TTC549 (cell line): Measurements from ENCODE around the gene CDC6.

ENCODE experiments used
- FAIRE-seq: peaks from 2 replicates; lab custom pipeline; 2012; peaks lifted over from hg19 to GRCh38; lab: Jason Lieb, UNC

CDC6 gene

GRCh38 chr17:40312131-40312731, 24.6 kb downstream of the CDC6 start:
- no peak for FAIRE-seq

- no peak for FAIRE-seq
Observed at GRCh38 chr17:40312893-40313667, 25.4 kb downstream of the CDC6 start.

- no peak for FAIRE-seq
Observed at GRCh38 chr17:40313668-40314583, 26.2 kb downstream of the CDC6 start.

GRCh38 chr17:40314584-40314956, 26.9 kb downstream of the CDC6 start:
- no peak for FAIRE-seq

GRCh38 chr17:40315206-40315605, 27.5 kb downstream of the CDC6 start:
- no peak for FAIRE-seq

GRCh38 chr17:40315678-40316570, 28.2 kb downstream of the CDC6 start:
- no peak for FAIRE-seq

- no peak for FAIRE-seq
Observed at GRCh38 chr17:40316571-40317344, 29.1 kb downstream of the CDC6 start.

- no peak for FAIRE-seq
Observed at GRCh38 chr17:40317345-40317873, 29.7 kb downstream of the CDC6 start.

GRCh38 chr17:40317880-40318829, 30.5 kb downstream of the CDC6 start:
- FAIRE-seq = no peak

GRCh38 chr17:40318830-40319391, 31.2 kb downstream of the CDC6 start:
- no peak for FAIRE-seq

- FAIRE-seq = no peak
Observed at GRCh38 chr17:40319651-40320540, 32.2 kb downstream of the CDC6 start.

- FAIRE-seq = no peak
Observed at GRCh38 chr17:40320756-40321523, 33.3 kb downstream of the CDC6 start.

- FAIRE-seq = no peak
Observed at GRCh38 chr17:40321524-40321929, 33.8 kb downstream of the CDC6 start.

GRCh38 chr17:40321961-40322357, 34.3 kb downstream of the CDC6 start:
- FAIRE-seq = no peak

GRCh38 chr17:40322358-40323315, 35.0 kb downstream of the CDC6 start:
- FAIRE-seq = no peak
